HG03066 (cell line): Measurements from ENCODE around the gene RNF166.
A peak's percentile ranks its signal among the peaks of the same experiment; 100 is the strongest.

ENCODE experiments used
- ATAC-seq: cut with Tn5 transposase; IDR thresholded peaks from one replicate; pipeline ENCODE4 v1.9.1; 2021; ENCODE audit warnings: low read depth; ENCODE audit not compliant: unreplicated experiment

Gene RNF166

GRCh38 chr16:88695218-88695617, 11.0 kb downstream of the RNF166 start:
- ATAC-seq, result no peak

- no peak for ATAC-seq
These were observed 11.8 kb downstream of the RNF166 start for GRCh38 chr16:88694221-88695087.

GRCh38 chr16:88693420-88694177, 12.6 kb downstream of the RNF166 start:
- no peak for ATAC-seq

GRCh38 chr16:88692861-88693260, 13.3 kb downstream of the RNF166 start:
- ATAC-seq, result no peak

- no peak for ATAC-seq
These were observed 14.2 kb downstream of the RNF166 start for GRCh38 chr16:88691924-88692560.

- no peak for ATAC-seq
These were observed 14.9 kb downstream of the RNF166 start for GRCh38 chr16:88691129-88691813.

GRCh38 chr16:88690341-88691128, 15.7 kb downstream of the RNF166 start:
- ATAC-seq, result no peak

GRCh38 chr16:88688013-88688778, 18.0 kb downstream of the RNF166 start:
- no peak for ATAC-seq

- no peak for ATAC-seq
These were observed 18.6 kb downstream of the RNF166 start for GRCh38 chr16:88687676-88688012.

GRCh38 chr16:88687254-88687576, 19.0 kb downstream of the RNF166 start:
- no peak for ATAC-seq

GRCh38 chr16:88686439-88687253, 19.6 kb downstream of the RNF166 start, which contains the start of gene SNAI3:
Gene SNAI3 (minus strand): TSS chr16:88686507. CDS start chr16:88686406, 101 bp downstream.
- peak; percentile 50 for ATAC-seq

- no peak for ATAC-seq
These were observed 20.2 kb downstream of the RNF166 start for GRCh38 chr16:88686062-88686438.

GRCh38 chr16:88685156-88686061, 20.8 kb downstream of the RNF166 start:
- ATAC-seq, result no peak

- no peak for ATAC-seq
These were observed 21.5 kb downstream of the RNF166 start for GRCh38 chr16:88684569-88685155.

GRCh38 chr16:88681709-88682451, 24.3 kb downstream of the RNF166 start:
- peak; percentile 74 for ATAC-seq

- peak; percentile 6 for ATAC-seq
These were observed 25.0 kb downstream of the RNF166 start for GRCh38 chr16:88681084-88681680.
